Hippocampal formation (tissue), 2 donors: ENCODE measurements around the gene POLG.

Source experiments
- DNase-seq, 2 donors: peaks; one replicate each; lab custom pipeline; 2025; lab: John Stamatoyannopoulos, UW

The POLG gene

GRCh38 chr15:89370120-89370977 is 35.7 kb upstream of the POLG start:
- no peak for DNase-seq

DNA sequence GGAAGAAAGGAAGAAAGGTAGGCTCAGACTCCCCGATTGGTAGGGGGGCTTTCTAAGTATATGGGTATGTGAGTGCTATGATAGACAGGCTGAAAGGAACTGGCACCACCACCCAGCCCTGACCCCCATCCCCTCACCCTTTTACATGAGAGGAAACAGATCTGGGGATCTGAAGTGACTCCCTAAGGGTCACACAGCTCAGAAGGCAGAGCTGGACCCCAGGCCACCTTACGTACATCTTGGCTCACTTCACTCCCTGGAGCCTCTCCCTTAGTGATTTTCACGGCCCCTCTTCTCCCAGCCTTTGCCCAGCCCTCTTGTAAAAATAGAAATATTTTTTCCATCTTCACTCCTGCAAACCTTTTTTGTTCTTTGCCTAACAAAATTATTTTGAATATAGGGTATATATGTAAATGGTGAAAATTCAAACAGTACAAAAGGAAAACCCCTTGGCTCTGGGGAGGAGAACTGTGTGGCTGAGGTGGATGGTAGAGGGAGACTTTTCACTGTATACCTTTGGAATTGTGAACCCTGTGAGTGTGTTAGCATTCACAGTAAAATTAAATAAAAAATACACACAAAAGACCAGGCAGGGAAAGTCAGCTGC is 34.8 kb upstream of the POLG start:
- no peak for DNase-seq

DNA sequence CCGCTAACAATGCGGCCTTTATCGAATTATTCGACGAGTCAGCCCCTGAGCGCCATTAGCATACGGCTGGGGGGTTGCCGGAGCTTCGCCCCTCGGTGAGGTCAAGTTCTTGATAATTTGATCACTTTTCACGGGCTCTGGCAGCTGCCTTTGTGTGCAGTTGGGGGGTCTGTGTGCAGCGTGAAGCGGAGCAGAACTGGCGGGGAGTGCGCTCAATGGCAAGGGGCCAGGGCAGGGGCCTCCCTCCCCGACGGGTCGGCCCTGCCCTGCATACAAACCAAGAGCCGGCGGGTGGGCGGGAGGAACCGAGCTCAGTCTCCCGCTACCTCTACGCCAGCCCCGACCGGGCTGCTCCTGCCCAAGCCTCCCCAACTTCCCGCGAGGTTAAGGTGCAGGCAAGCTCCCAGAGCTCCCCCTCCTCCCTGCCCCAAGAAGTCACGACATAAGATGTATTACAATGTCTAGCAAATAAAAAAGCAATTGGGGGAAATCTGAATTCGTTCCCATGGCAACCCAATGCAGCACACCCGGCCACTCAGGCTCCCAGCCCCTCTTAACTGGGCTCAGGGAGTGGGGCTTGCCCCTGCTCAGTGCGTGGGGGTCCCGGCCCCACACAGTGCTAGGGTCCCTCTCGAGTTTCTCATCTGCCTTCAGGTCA is 34.1 kb upstream of the POLG start:
- no peak for DNase-seq

- DNase-seq = peak in 1 of 2 donors; percentile 38
Observed at GRCh38 chr15:89367485-89368451, 33.1 kb upstream of the POLG start.

DNA sequence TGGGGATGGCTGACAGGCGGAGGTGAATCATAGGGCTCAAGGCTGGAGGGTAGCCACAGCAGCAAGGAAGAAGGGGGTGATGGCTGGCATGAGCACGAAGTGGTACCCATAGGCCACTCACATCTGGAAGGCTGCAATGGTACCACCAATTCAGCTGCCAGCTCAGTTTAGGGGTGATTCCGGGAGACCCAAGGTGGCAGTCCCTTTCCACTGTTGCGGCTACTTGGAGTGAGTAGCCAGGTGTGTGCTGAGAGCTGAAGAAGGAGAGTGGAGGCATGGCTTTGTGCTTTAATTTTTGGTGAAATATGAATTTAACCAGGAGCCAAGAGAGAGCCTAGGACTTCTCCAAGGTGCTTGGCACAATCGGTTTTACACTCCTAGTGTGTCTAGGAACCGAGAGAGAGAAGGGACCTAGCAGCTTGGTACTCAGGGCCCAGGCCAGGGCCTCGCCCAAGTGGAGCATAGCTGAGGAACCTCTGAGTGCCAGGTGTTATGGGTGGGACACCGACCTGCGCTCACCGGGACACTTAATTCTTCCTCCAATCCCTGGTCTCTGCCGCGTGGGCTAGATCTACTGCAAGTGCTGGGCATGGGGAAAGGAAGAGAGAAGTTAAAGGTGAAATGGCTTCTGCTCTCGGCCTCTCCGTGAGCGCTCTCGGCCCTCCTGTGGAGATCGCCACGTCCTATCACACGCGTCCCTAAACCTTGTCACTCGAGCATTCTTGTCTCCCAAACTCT is 32.2 kb upstream of the POLG start:
- no peak for DNase-seq

DNA sequence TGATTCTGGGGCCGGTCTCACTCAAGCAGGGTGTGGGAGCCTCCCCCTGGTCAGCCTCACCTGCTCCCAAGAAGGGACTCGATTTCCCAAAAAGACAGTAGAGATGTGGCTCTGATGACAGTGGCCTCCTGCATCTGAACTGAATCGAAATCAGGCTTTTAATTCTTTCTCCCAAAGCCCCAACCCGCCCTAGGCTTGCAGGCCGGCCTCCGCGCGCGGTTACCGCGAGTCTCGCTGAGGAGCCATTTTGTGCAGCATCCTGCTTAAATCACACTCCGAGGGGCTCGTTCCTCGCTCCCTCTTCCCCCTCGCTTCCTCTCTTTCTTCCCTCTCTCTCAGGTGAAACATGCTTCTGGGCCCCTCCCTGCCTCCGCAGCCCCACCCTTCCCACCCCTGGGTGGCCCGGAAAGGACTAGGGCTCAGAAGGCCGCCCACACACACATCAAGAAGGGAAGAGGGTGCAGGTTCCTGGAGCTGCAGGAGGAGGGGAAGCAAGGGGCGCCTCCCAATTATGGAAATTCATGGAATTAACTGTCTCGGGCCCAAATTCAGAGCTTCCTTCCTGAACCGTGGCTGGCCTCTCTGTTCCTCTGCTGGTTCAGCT is 30.9 kb upstream of the POLG start:
- no peak for DNase-seq

- peak in 1 of 2 donors; percentile 55 for DNase-seq
Observed at GRCh38 chr15:89364741-89365450, 30.3 kb upstream of the POLG start.

DNA sequence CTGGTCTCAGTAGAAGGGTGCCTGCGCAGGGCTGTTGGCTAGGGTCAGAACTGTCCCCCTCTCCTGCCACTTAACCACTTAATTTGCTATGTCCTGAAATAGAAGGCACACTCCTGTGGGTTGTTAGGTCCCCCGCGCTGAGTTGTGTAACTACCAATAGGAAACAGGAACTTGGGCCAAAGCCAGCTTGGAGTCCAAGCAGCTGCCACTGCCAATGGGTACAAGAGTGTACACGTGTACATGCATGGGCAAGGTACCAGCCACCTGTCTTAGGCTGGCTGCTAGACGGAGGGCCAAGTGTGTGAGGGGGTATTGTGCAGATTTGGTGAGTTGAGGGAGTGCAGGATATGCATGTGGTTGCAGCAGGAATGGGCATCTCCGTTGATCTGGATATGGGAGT is 29.7 kb upstream of the POLG start:
- no peak for DNase-seq

DNA sequence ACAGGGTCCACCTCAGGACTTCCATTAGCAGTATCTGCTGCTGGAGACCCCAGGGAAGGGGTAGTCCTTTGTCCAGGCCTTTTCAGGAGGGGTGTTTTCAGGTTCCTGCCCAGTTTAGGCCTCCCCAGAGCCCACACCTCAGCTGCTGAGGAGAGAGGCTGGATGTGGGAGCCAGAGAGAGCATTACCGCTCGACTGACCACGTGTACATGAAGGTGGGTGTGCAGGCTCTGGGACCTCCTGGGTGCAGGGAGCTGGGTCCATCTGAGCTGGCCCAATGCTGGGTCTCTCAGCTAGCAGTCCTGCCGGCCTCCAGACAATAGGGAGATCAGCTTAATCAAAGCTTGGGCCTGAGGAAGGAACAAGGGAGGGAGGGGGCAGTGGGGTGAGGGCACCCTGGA is 29.1 kb upstream of the POLG start:
- no peak for DNase-seq

DNA sequence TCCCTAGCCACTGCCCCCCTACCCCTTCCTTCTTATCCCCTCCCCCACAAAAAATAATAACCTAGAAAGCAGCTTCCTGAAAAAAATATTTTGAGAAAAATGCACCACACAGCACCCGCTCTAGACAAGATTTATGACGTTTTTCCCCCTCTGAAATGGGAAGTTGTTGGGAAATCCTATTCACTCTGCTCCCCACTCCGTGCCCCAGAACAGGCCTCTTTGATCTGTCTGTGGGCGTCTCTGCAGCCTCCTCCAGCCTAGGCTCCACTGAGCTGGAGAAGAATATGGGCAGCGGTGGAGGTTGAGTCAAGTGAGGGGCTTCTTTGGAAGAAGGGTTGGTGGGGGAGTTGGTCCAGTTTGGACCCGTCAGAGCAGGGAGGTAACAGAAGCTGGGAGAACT is 28.5 kb upstream of the POLG start:
- no peak for DNase-seq

- DNase-seq = peak; percentile 43 to 59
Observed at GRCh38 chr15:89362203-89363101, 27.8 kb upstream of the POLG start.

DNA sequence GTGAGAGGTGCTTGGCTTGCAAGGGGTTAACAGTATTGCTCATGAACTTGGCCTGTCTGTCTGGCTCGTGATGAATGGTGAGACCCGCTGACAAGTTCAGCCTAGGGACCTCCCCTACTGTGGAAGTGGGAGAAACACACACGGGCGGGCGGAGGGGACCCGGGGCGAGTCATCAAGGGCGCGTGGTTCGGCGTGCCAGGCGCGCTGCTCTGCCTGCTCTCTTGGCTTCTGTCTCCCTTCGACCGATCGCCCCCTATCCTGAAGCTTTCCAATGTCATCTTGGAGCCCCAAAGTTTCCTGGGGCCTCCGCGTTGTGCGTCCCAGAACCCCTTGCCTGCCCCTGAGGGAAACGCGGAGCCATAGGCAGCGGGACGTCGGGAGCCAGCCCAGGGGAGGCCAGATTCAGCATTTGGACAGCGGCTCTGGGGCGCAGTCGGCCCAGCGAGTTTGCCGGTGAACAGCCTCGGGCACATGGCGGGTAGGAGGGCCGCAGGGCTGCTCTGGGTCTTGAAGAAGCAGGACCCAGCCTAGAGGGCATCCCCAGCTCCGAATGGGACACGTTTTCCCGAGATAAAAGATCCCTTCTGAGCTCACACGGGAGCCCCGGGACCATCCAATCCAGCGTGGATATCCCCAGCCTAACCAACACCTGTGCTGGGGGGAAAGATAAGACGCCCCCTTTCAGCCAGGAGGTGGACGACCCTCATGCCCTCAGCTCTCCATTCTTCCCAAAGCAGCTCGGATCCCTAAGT is 27.0 kb upstream of the POLG start:
- DNase-seq = peak in 1 of 2 donors; percentile 61

- DNase-seq = no peak
Observed at GRCh38 chr15:89360294-89360971, 25.8 kb upstream of the POLG start.

DNA sequence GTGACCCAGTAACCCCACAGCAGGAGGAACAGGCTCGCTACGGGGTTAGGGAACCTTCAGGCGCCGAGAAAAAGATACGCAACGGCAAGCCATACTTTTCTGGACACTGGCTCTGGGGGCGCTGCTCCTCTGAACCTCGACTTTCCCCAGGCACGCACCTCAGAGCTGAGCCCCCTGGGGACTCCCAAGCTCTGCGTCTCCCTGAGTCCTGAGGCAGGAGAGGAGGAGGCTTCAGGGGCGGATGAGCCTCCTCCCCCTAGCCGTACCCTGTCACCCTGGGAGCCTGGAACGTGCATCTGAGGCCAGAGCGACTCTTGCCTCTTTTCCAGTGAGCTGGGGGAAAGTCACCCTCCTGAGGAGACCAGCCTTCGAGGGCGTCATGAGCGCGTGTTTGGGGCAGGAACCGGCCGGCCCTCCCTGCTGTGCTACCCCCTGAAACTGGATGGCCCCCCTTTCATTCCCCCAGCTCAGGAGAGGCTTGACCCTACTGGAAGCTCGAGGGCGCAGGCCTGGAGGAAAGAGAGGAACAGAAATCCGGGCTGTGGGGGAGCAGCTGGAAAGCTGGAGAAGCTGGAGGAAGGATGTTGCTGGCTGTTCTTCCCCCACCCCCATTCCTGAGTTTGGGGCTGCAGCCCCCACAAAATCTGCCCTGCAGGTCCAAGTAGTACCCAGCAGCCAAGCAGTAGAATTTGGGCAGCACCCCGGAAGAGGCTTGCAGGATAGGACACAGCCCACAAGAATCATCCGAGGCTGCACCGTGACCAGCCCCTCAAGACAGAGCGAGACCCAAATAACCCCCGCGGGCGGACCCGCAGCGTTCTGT is 25.1 kb upstream of the POLG start:
- no peak for DNase-seq

GRCh38 chr15:89358755-89359439 is 24.3 kb upstream of the POLG start:
- peak; percentile 64 to 69 for DNase-seq

DNA sequence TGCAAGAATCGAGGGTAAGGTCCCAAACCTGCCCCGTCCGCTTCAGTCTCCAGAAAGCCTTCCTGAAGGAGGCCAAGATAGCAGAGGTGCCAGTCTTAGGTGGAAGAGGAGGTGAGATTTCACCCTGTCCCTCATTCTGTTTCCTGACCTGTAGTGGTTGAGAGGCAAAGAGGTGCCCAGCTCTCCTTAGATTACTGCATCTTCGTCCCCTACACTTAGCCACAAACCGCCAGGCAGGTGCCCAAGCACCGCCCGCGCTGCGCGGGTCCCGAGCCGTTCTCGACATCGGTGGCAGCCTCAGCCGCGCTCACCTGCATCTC is 23.8 kb upstream of the POLG start:
- no peak for DNase-seq
